Liver (tissue), 9 donors: Measurements from ENCODE around the gene CLCN2. TPM values are rescaled to one million over a fixed set of nuclear protein-coding genes. Genes with fewer than 3 reads are reported as not detected.

Source experiments
- DNase-seq: peaks from one replicate; pipeline ENCODE4 v3.0.0-alpha.2; 2017; ENCODE audit warnings: low spot score
- H3K27ac ChIP-seq, 2 donors: one replicate each; pipeline ENCODE4 v1.7.0; 2013; ENCODE audit warnings: inconsistent platforms in 2 of 2, low read length in 2 of 2, control low read depth in 1 of 2, low read depth in 1 of 2, mild to moderate bottlenecking in 1 of 2
- H3K27me3 ChIP-seq, 4 donors: one replicate each; pipeline versions ENCODE4 v1.6.1 to v1.7.0; 2013; ENCODE audit warnings: low read length in 3 of 4, inconsistent platforms in 1 of 4, mild to moderate bottlenecking in 1 of 4, moderate library complexity in 1 of 4; ENCODE audit not compliant: control insufficient read depth in 4 of 4, insufficient read depth in 4 of 4
- H3K36me3 ChIP-seq, 4 donors: one replicate each; pipeline versions ENCODE4 v1.6.1 to v1.7.0; 2013; ENCODE audit warnings: low read length in 3 of 4, mild to moderate bottlenecking in 3 of 4, low read depth in 1 of 4, moderate library complexity in 1 of 4; ENCODE audit not compliant: control insufficient read depth in 4 of 4, insufficient read depth in 3 of 4
- H3K4me1 ChIP-seq, 4 donors: one replicate each; pipeline versions ENCODE4 v1.6.1 to v1.7.0; 2013; ENCODE audit warnings: low read length in 3 of 4, mild to moderate bottlenecking in 3 of 4, moderate library complexity in 1 of 4; ENCODE audit not compliant: control insufficient read depth in 4 of 4, insufficient read depth in 4 of 4
- H3K4me3 ChIP-seq, 3 donors: one replicate each; pipeline versions ENCODE4 v1.6.1 to v1.7.0; 2013; ENCODE audit warnings: low read length in 3 of 3, control low read depth in 1 of 3, low read depth in 1 of 3, mild to moderate bottlenecking in 1 of 3
- H3K9ac ChIP-seq, 2 donors: one replicate each; pipeline ENCODE4 v1.7.0; 2013; ENCODE audit warnings: low read length in 2 of 2, mild to moderate bottlenecking in 2 of 2, moderate library complexity in 2 of 2, control low read depth in 1 of 2, low read depth in 1 of 2
- H3K9me3 ChIP-seq, 4 donors: one replicate each; pipeline versions ENCODE4 v1.6.1 to v1.7.0; 2013; ENCODE audit warnings: low read length in 3 of 4; ENCODE audit not compliant: control insufficient read depth in 4 of 4
- FOXA2 ChIP-seq: IDR thresholded peaks from 2 replicates; pipeline ENCODE4 v1.6.1; 2016; ENCODE audit warnings: antibody characterized with exemption
- GABPA ChIP-seq, 2 donors: IDR thresholded peaks in 1 of 2; conservative IDR thresholded peaks in 1 of 2; 2 replicates each; pipeline ENCODE4 v1.6.1; 2016; ENCODE audit warnings: antibody characterized with exemption in 2 of 2, mild to moderate bottlenecking in 1 of 2, moderate library complexity in 1 of 2
- JUND ChIP-seq, 2 donors: IDR thresholded peaks; 2 replicates each; pipeline ENCODE4 v1.6.1; 2016; ENCODE audit warnings: antibody characterized with exemption in 2 of 2
- NR2F2 ChIP-seq: IDR thresholded peaks from 2 replicates; pipeline ENCODE4 v1.6.1; 2016; ENCODE audit warnings: antibody characterized with exemption
- TAF1 ChIP-seq: conservative IDR thresholded peaks from 2 replicates; pipeline ENCODE4 v1.6.1; 2016; ENCODE audit warnings: antibody characterized with exemption, mild to moderate bottlenecking
- YY1 ChIP-seq: IDR thresholded peaks from 2 replicates; pipeline ENCODE4 v1.6.1; 2016; ENCODE audit warnings: antibody characterized with exemption, mild to moderate bottlenecking
- WGBS: extraction: QIAGEN DNeasy Blood & Tissue Kit; methylation state at CpG from one replicate; pipeline ENCODE4 v1.1.7; 2013; 5-methylcytosine and 5-hydroxymethylcytosine counted together
- polyA plus RNA-seq, 2 donors: library from polyadenylated mRNA; stranded (reverse) in 1 of 2; unstranded in 1 of 2; fragments of 200-250 nt in 1 of 2; fragments of >200 nt in 1 of 2; fragmentation: Nextera tagmentation in 1 of 2; extraction: Ambion mirVana in 1 of 2; gene quantifications; one replicate each; pipeline versions ENCODE4 v1.2.1 to v1.2.3, GENCODE V29; 2013 to 2015
- total RNA-seq, 2 donors: library from RNA; depleted of rRNA; stranded (reverse); fragments of >200 nt; gene quantifications; one replicate each; pipeline ENCODE4 v1.2.3, GENCODE V29; 2014
- TF ChIP-seq, protein P1 (sequence below): fragments of 150-350 bp; IDR thresholded peaks from 2 replicates; pipeline ENCODE4 v1.5.1; 2017; ENCODE audit warnings: improper control_type of control experiment, low read depth, low read length; ENCODE audit not compliant: missing input control
- TF ChIP-seq, protein P2 (sequence below): IDR thresholded peaks from 2 replicates; pipeline ENCODE4 v1.6.1; 2016; ENCODE audit warnings: antibody characterized with exemption
- TF ChIP-seq, protein P3 (sequence below): IDR thresholded peaks from 2 replicates; pipeline ENCODE4 v1.6.1; 2016; ENCODE audit warnings: antibody characterized with exemption, mild to moderate bottlenecking
- TF ChIP-seq, protein P4 (sequence below): IDR thresholded peaks from 2 replicates; pipeline ENCODE4 v1.6.1; 2016; ENCODE audit warnings: antibody characterized with exemption
- TF ChIP-seq, protein P5 (sequence below): IDR thresholded peaks from 2 replicates; pipeline ENCODE4 v1.6.1; 2016; ENCODE audit warnings: antibody characterized with exemption
- donor health status: healthy.
- donor health status: healthy.
- donor health status: healthy.
- donor health status: healthy.
- donor health status: healthy.

CLCN2 gene
- total and polyA plus RNA-seq, 4 donors, result 1.1 to 3.9 (median 2.6) TPM

DNA sequence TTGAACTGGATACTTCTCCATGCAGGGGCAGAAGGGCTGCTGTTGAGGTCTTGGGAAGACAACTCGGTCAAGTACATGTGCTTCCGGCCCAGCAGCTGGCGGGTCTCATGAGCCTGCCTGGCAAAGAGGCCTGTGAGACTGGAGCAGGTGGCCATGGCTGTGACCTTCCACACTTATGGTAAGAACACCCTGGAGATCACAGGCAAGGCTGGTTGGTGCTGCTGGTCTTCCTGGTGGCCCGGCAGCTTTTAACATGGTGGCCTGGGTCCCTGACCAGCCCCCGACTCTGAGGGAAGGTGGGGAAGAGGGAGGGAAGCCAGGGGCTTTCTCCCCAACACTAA, 33.9 kb upstream of the CLCN2 start (continued):
- TF ChIP-seq, protein P1, sequence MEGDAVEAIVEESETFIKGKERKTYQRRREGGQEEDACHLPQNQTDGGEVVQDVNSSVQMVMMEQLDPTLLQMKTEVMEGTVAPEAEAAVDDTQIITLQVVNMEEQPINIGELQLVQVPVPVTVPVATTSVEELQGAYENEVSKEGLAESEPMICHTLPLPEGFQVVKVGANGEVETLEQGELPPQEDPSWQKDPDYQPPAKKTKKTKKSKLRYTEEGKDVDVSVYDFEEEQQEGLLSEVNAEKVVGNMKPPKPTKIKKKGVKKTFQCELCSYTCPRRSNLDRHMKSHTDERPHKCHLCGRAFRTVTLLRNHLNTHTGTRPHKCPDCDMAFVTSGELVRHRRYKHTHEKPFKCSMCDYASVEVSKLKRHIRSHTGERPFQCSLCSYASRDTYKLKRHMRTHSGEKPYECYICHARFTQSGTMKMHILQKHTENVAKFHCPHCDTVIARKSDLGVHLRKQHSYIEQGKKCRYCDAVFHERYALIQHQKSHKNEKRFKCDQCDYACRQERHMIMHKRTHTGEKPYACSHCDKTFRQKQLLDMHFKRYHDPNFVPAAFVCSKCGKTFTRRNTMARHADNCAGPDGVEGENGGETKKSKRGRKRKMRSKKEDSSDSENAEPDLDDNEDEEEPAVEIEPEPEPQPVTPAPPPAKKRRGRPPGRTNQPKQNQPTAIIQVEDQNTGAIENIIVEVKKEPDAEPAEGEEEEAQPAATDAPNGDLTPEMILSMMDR, result no peak

DNA sequence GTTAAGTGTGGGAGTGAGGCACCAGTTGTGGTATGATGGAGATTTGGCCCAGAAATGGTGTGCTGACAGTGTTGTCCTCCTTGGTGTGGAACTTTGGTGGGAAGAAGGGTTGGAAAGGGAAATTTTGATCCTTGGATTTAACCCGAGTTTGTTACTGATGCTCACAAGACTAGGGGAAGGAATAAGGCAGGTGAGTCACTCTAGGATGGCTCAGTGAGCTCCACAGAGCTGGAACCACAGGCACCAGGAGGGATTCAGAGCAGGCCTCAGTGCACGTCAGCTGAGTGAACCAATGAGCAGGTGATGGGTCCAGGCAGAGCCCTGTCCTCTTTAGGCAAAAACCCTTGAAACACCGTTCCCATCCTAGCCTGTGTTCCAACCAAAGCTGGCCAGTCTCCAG, 29.9 kb upstream of the CLCN2 start:
- Histone ChIP-seq H3K4me3 (no peak overlapping the region), H3K4me1 (no peaks in the 10 kb centered on the region), H3K9ac (no peak overlapping the region), H3K27ac (no peak overlapping the region), H3K9me3 (no peaks in the 10 kb centered on the region), H3K27me3 (no peaks in the 10 kb centered on the region), H3K36me3 (peaks cover 8 to 35% (median 20%) of the 10 kb centered on the region in 4 donors)
- 87% methylated on average over 3 of the region's 3 CpGs for WGBS
- no peak for DNase-seq
- TF ChIP-seq, protein P2, sequence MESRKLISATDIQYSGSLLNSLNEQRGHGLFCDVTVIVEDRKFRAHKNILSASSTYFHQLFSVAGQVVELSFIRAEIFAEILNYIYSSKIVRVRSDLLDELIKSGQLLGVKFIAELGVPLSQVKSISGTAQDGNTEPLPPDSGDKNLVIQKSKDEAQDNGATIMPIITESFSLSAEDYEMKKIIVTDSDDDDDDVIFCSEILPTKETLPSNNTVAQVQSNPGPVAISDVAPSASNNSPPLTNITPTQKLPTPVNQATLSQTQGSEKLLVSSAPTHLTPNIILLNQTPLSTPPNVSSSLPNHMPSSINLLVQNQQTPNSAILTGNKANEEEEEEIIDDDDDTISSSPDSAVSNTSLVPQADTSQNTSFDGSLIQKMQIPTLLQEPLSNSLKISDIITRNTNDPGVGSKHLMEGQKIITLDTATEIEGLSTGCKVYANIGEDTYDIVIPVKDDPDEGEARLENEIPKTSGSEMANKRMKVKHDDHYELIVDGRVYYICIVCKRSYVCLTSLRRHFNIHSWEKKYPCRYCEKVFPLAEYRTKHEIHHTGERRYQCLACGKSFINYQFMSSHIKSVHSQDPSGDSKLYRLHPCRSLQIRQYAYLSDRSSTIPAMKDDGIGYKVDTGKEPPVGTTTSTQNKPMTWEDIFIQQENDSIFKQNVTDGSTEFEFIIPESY, result no peak
- no peak for TF ChIP-seq YY1
- TF ChIP-seq, protein P3, sequence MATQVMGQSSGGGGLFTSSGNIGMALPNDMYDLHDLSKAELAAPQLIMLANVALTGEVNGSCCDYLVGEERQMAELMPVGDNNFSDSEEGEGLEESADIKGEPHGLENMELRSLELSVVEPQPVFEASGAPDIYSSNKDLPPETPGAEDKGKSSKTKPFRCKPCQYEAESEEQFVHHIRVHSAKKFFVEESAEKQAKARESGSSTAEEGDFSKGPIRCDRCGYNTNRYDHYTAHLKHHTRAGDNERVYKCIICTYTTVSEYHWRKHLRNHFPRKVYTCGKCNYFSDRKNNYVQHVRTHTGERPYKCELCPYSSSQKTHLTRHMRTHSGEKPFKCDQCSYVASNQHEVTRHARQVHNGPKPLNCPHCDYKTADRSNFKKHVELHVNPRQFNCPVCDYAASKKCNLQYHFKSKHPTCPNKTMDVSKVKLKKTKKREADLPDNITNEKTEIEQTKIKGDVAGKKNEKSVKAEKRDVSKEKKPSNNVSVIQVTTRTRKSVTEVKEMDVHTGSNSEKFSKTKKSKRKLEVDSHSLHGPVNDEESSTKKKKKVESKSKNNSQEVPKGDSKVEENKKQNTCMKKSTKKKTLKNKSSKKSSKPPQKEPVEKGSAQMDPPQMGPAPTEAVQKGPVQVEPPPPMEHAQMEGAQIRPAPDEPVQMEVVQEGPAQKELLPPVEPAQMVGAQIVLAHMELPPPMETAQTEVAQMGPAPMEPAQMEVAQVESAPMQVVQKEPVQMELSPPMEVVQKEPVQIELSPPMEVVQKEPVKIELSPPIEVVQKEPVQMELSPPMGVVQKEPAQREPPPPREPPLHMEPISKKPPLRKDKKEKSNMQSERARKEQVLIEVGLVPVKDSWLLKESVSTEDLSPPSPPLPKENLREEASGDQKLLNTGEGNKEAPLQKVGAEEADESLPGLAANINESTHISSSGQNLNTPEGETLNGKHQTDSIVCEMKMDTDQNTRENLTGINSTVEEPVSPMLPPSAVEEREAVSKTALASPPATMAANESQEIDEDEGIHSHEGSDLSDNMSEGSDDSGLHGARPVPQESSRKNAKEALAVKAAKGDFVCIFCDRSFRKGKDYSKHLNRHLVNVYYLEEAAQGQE, result no peak
- no peak for TF ChIP-seq NR2F2
- no peak for TF ChIP-seq TAF1
- no peak for TF ChIP-seq JUND (IDR thresholded peaks at IDR 0.05)
- TF ChIP-seq, protein P1, result no peak
- TF ChIP-seq GABPA (IDR thresholded peaks at IDR 0.05 in 1 of 2, conservative IDR thresholded peaks at IDR 0.05 in 1 of 2), result no peak
- no peak for TF ChIP-seq FOXA2

DNA sequence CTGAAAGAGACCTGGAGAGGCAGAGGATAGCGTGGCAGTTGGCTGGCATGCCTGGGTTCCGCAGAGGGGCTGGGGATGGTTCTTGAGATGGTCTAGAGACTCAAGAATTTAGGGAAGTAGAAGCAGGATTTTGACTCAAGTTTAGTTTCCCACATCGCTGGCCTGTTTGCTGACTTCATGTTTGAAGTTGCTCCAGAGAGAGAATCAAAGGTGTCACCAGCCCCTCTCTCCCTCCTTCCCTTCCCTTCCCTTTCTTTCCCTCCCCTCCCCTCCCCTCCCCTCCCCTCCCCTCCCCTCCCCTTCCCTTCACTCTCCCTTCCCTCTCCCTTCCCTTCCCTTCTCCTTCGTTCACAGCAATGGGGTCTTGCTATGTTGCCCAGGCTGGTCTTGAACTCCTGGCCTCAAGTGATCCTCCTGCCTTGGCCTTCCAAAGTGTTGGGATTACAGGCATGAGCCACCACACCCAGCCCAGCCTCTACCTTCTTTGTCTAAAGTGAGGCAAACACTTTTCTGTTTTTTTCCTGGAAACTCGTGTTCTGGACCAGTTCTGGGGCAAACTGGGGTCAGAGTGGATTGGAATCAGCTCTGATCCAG, 28.6 kb upstream of the CLCN2 start:
- DNase-seq, result no peak
- H3K27me3 ChIP-seq, result no peaks in the 10 kb centered on the region
- H3K4me3 ChIP-seq, result no peak overlapping the region
- no peaks in the 10 kb centered on the region for H3K4me1 ChIP-seq
- no peak overlapping the region for H3K27ac ChIP-seq
- H3K36me3 ChIP-seq, result peaks cover 9 to 43% (median 23%) of the 10 kb centered on the region in 4 donors
- H3K9me3 ChIP-seq, result no peaks in the 10 kb centered on the region
- no peak overlapping the region for H3K9ac ChIP-seq
- WGBS, result 91% methylated on average over 4 of the region's 5 CpGs
- TF ChIP-seq, protein P1, result no peak
- TF ChIP-seq, protein P3, result no peak
- TF ChIP-seq, protein P4, sequence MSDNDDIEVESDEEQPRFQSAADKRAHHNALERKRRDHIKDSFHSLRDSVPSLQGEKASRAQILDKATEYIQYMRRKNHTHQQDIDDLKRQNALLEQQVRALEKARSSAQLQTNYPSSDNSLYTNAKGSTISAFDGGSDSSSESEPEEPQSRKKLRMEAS, result no peak
- TF ChIP-seq JUND (IDR thresholded peaks at IDR 0.05) (no peak), NR2F2 (no peak), GABPA (IDR thresholded peaks at IDR 0.05 in 1 of 2, conservative IDR thresholded peaks at IDR 0.05 in 1 of 2) (no peak), FOXA2 (no peak)
- TF ChIP-seq, protein P5, sequence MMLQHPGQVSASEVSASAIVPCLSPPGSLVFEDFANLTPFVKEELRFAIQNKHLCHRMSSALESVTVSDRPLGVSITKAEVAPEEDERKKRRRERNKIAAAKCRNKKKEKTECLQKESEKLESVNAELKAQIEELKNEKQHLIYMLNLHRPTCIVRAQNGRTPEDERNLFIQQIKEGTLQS, result no peak
